LNCAP (cell line): ENCODE data around the gene INSR.

Experiments
- TF ChIP-seq, protein P1 (sequence below): fragments of 450-650 bp; IDR thresholded peaks from 2 replicates; pipeline ENCODE4 v1.5.1; 2017; ENCODE audit warnings: mild to moderate bottlenecking

Gene INSR

GRCh38 chr19:7098701-7099596 lies 195.3 kb downstream of the INSR start:
- TF ChIP-seq, protein P1, sequence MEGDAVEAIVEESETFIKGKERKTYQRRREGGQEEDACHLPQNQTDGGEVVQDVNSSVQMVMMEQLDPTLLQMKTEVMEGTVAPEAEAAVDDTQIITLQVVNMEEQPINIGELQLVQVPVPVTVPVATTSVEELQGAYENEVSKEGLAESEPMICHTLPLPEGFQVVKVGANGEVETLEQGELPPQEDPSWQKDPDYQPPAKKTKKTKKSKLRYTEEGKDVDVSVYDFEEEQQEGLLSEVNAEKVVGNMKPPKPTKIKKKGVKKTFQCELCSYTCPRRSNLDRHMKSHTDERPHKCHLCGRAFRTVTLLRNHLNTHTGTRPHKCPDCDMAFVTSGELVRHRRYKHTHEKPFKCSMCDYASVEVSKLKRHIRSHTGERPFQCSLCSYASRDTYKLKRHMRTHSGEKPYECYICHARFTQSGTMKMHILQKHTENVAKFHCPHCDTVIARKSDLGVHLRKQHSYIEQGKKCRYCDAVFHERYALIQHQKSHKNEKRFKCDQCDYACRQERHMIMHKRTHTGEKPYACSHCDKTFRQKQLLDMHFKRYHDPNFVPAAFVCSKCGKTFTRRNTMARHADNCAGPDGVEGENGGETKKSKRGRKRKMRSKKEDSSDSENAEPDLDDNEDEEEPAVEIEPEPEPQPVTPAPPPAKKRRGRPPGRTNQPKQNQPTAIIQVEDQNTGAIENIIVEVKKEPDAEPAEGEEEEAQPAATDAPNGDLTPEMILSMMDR, result no peak

DNA sequence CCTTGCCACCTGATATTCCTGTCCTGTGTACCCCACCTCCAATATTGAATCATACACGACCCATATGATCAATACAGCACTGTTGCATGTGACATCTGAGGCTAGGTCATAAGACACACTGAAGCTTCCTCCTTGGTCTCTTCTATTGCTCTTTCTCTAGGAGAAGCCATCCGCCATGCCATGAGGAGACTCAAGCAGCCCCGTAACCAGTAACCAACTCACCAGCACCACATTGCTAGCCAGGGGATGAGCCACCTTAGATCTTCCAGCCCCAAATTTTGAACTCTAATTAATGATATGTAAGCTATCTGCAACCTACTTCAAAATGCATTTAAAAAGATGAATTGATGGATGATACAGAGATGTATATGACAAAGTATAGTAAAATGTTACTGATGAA lies 196.1 kb downstream of the INSR start:
- TF ChIP-seq, protein P1, result no peak

DNA sequence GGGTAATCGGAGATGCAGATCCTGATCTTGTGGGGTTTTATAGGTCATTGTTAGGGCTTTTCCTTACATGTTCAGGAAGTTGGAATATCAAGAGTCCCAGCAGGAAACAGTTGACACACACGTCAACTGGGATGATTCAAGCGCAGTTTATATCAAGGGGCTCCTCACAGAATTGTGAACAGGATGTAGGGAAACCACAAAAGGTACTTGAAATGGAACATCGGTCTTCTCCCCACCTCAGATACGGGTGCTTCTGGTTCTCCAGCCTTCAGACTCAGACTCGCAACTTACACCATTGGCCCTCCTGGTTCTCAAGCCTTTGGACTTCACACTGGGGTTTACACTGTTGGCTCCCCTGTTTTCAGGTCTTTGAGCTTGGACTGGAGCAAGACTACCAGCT lies 205.2 kb downstream of the INSR start:
- TF ChIP-seq, protein P1, result no peak

DNA sequence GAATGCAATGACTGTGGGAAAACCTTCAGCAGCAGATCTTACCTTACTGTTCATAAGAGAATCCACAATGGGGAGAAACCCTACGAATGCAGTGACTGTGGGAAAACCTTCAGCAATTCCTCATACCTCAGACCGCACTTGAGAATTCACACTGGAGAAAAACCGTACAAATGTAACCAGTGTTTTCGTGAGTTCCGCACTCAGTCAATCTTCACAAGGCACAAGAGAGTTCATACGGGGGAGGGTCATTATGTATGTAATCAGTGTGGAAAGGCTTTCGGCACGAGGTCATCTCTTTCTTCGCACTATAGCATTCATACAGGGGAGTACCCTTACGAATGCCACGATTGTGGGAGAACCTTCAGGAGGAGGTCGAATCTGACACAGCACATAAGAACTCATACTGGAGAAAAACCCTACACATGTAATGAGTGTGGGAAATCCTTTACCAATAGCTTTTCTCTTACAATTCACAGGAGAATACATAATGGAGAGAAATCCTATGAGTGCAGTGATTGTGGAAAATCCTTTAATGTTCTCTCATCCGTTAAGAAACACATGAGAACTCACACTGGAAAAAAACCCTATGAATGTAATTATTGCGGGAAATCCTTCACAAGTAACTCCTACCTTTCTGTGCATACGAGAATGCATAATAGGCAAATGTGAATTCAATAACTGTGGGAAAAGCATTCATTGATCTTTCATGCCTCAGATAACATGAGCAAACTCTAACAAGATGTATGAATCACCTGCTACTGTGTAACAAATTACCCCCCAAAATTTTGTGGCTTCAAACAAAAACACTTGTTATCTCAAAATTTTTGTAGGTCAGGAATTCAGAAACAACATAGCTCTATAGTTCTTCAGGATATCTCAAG lies 210.9 kb downstream of the INSR start:
- TF ChIP-seq, protein P1, result no peak

GRCh38 chr19:7078008-7078407 lies 216.2 kb downstream of the INSR start:
- TF ChIP-seq, protein P1, result no peak

DNA sequence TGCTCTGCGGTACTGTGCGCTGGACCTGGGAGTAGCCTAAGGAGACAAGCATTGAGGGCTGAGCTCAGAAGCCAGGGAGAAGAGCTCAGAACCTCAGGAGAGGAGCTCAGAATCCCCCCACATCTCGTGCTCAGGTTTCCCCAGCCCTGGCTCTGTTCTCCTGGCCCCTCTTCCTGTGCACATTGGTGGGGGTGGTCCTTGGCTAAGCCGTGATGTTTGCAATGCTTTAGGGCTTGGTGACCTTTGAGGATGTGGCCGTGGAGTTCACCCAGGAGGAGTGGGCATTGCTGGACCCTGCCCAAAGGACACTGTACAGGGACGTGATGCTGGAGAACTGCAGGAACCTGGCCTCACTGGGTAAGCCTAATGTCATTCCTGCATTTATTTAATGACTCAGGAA lies 218.1 kb downstream of the INSR start:
- TF ChIP-seq, protein P1, result no peak

DNA sequence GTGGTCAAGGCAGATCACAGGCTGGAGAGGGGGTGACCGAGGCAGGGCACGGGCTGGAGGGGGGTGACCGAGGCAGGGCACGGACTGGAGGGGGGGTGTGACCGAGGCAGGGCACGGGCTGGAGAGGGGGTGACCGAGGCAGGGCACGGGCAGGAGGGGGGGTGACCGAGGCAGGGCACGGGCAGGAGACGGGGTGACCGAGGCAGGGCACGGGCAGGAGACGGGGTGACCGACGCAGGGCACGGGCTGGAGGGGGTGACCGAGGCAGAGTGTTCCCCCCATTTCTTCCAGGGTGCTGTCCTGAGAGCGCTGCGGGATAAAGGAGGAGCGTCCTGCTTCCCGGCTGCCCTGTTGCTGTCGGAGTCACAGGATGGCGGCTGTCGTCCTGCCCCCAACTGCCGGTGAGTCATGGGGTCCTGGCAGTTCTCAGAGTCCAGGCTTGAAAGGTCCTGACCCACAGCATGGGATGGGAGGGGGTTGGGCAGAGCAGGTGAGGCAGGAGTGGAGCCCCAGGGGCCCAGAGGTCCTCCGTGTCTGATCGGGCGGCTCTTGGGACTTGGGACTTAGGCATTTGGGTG lies 219.4 kb downstream of the INSR start:
- TF ChIP-seq, protein P1, result no peak
